ENCODE results near the gene SYT12. TPM values are rescaled to one million over a fixed set of nuclear protein-coding genes. Genes with fewer than 3 reads are reported as not detected.

SYT12 gene
- total and polyA plus RNA-seq, 2 of the 8 experiments (the other 6 are each of a cell fraction or from before 2014, with no cell fraction given), result 1.4 to 3.3 TPM

DNA sequence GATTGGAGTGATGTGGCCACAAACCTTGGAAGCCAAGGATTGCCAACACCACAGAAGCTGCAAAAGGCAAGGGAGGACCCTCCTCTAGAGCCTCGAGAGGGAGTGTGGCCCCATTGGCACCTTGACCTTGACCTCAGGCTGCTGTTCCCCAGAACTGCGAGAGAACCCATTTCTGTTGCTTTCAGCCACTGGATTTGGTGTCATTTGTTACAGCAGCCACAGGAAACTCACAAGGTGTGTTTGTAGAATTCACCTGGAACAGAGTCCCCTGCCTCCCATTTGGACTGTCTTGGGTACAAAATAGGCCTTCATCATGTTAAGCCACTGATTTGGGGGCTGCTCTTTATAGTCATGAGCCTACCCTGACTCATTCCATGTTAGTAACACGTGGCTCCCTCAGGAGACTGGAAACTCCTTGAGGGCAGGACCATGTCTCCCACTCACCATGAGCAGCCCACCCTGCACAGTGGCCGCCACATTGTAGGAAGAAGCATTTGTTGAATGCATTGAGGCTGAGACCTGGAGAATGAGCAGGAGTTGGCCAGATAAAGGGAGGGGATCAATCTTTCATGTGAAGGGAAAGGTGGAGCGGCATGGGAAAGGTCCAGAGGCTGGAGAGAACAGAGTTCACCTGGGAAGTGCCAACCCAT is 39.5 kb upstream of the SYT12 start:
- Histone ChIP-seq H3K4ac (replicated peaks; ENCODE audit: insufficient read length, low read depth, low read length) (no peak overlapping the region), H3K23ac (ENCODE audit: insufficient read length) (no peak overlapping the region), H3K36me3 (ENCODE audit: control insufficient read depth in 2 of 4, insufficient read depth in 4 of 4, low read length in 3 of 4) (no peaks in the 10 kb centered on the region), H3K4me2 (ENCODE audit: insufficient read depth in 1 of 2, low read depth in 2 of 2, low read length in 2 of 2) (no peak overlapping the region), H3K4me1 (replicated peaks in 1 of 4; ENCODE audit: control insufficient read depth in 3 of 4, insufficient read depth in 4 of 4, low read length in 3 of 4) (peaks cover 0 to 6% (median 5%) of the 10 kb centered on the region in 4 experiments; a peak in 6 of 7 replicates), H2BK12ac (ENCODE audit: low read depth, low read length) (no peak overlapping the region), H2BK5ac (ENCODE audit: low read depth, low read length) (no peak overlapping the region), H2BK120ac (replicated peaks; ENCODE audit: low read depth, low read length) (no peak overlapping the region), H3K4me3 (ENCODE audit: extremely low read depth in 1 of 4, insufficient read depth in 2 of 4, low read depth in 3 of 4, low read length in 4 of 4) (no peak overlapping the region), H4K8ac (ENCODE audit: extremely low read depth, insufficient read depth, low read length) (no peak overlapping the region), H3K56ac (replicated peaks; ENCODE audit: insufficient read length, low read depth, low read length) (no peak overlapping the region), H3K27ac (ENCODE audit: low read depth, low read length) (no peak overlapping the region), H2AK5ac (ENCODE audit: low read depth, low read length) (no peak overlapping the region), H2BK20ac (ENCODE audit: low read length) (no peak overlapping the region), H3K9ac (replicated peaks in 1 of 4; ENCODE audit: extremely low read depth in 1 of 4, low read depth in 3 of 4, low read length in 3 of 4) (no peak overlapping the region), H2BK15ac (ENCODE audit: low read length) (peak overlapping the region; percentile 81; the same call in 1 of the 2 replicates), H4K91ac (replicated peaks; ENCODE audit: insufficient read length, low read length) (no peak overlapping the region), H4K20me1 (replicated peaks in 1 of 2; ENCODE audit: control insufficient read depth in 1 of 2, insufficient read depth in 2 of 2, low read length in 2 of 2) (no peaks in the 10 kb centered on the region), H3K27me3 (replicated peaks in 1 of 4; ENCODE audit: control insufficient read depth in 3 of 4, extremely low read depth in 1 of 4, insufficient read depth in 3 of 4, low read length in 3 of 4) (no peaks in the 10 kb centered on the region), H3K18ac (ENCODE audit: extremely low read depth, low read length) (no peak overlapping the region), H3K23me2 (ENCODE audit: low read depth, low read length) (no peaks in the 10 kb centered on the region), H4K5ac (ENCODE audit: insufficient read length, low read depth, low read length) (no peak overlapping the region), H3K14ac (ENCODE audit: insufficient read length) (no peak overlapping the region), H3K79me1 (ENCODE audit: low read depth, low read length) (no peaks in the 10 kb centered on the region), H3K79me2 (ENCODE audit: control insufficient read depth in 1 of 2, insufficient read depth in 2 of 2, low read length in 2 of 2) (no peaks in the 10 kb centered on the region), H2AFZ (ENCODE audit: low read length) (no peak overlapping the region), H3K9me3 (ENCODE audit: insufficient read depth in 2 of 2, low read depth in 1 of 2, low read length in 1 of 2) (no peaks in the 10 kb centered on the region; a peak in 1 of 4 replicates)
- no peak for TF ChIP-seq ASH2L (IDR thresholded peaks at IDR 0.05; ENCODE audit: low read length)
- TF ChIP-seq TCF12 (IDR thresholded peaks at IDR 0.05; ENCODE audit: low read depth, low read length), result no peak
- POLR2A ChIA-PET (ENCODE audit: partially characterized antibody), result no interaction called here
- no peak for FAIRE-seq
- no peak for DNase-seq (ENCODE audit: low read depth in 1 of 2, low spot score in 2 of 2)
- WGBS, 2 experiments (ENCODE audit: extremely low coverage in 1 of 2, insufficient coverage in 1 of 2, insufficient read length in 1 of 2, insufficient replicate concordance in 2 of 2, low coverage in 1 of 2, low lambda C conversion rate in 2 of 2, missing lambda C conversion rate in 1 of 2), result 92% methylated on average over 5 of the region's 5 CpGs; no CpG with 5 or more reads in 1 of the 2 experiments
- CTCF ChIA-PET (ENCODE audit: partially characterized antibody), result interaction anchor here (0.9 kb wide), 1 partner anchor 116 kb away, joined by 3 read pairs; no protein-coding TSS in a partner anchor
